ENCODE data around the gene KCNIP1. TPM values are rescaled to one million over a fixed set of nuclear protein-coding genes. Genes with fewer than 3 reads are reported as not detected.

KCNIP1 gene
- total and polyA plus RNA-seq, 2 of the 8 experiments (the other 6 are each of a cell fraction or from before 2014, with no cell fraction given) = 0.52 to 0.83 TPM

GRCh38 chr5:170536525-170536924 is 32.7 kb downstream of the KCNIP1 start (continued):
- no peak for TF ChIP-seq SAP30 (IDR thresholded peaks at IDR 0.05; ENCODE audit: insufficient read depth, insufficient replicate concordance, low read length)
- TF ChIP-seq SIRT6 (IDR thresholded peaks at IDR 0.05; ENCODE audit: low read length) = no peak
- TF ChIP-seq JUND (IDR thresholded peaks at IDR 0.05; ENCODE audit: low read length) = no peak

Data from H1 (cell line).